MG63 (cell line): ENCODE measurements around the gene SRMS. TPM values are rescaled to one million over a fixed set of nuclear protein-coding genes. Genes with fewer than 3 reads are reported as not detected.
"Not testable (repeated sequence)": the region's sequence is repeated elsewhere in the genome, so short reads cannot be mapped to it uniquely, and the experiment has no call there.

Experiments used
- DNase-seq: peaks from one replicate; pipeline ENCODE4 v3.0.0-alpha.2; 2020
- H3K27me3 ChIP-seq: fragments of 250-450 bp; sonication (Bioruptor Pico); 2 replicates; pipeline ENCODE4 v1.5.1; 2020; ENCODE audit warnings: mild to moderate bottlenecking, moderate library complexity
- H3K36me3 ChIP-seq: fragments of 250-450 bp; sonication (Bioruptor Pico); 2 replicates; pipeline ENCODE4 v1.5.1; 2020; ENCODE audit warnings: mild to moderate bottlenecking, moderate library complexity
- H3K4me3 ChIP-seq: fragments of 250-450 bp; sonication (Bioruptor Pico); 2 replicates; pipeline ENCODE4 v1.5.1; 2020; ENCODE audit warnings: mild to moderate bottlenecking, moderate library complexity
- H3K9me3 ChIP-seq: fragments of 250-450 bp; sonication (Bioruptor Pico); 2 replicates; pipeline ENCODE4 v1.5.1; 2020; ENCODE audit warnings: mild to moderate bottlenecking, moderate library complexity
- total RNA-seq: library from RNA; depleted of rRNA; stranded (reverse); fragments of >200 nt; shearing (Covaris generic); gene quantifications from 2 replicates; pipeline ENCODE4 v1.2.3, GENCODE V29; 2014; ENCODE audit warnings: low replicate concordance

SRMS gene
- total RNA-seq, 1 experiment from 2014 or later, result not detected

GRCh38 chr20:63522981-63523611, 24.5 kb downstream of the SRMS start:
- Histone ChIP-seq H3K27me3 (no peaks in the 10 kb centered on the region; the same call in 1 of the 2 replicates), H3K4me3 (no peak overlapping the region), H3K9me3 (no peaks in the 10 kb centered on the region), H3K36me3 (peaks cover 25% of the 10 kb centered on the region)
- no peak for DNase-seq

DNA sequence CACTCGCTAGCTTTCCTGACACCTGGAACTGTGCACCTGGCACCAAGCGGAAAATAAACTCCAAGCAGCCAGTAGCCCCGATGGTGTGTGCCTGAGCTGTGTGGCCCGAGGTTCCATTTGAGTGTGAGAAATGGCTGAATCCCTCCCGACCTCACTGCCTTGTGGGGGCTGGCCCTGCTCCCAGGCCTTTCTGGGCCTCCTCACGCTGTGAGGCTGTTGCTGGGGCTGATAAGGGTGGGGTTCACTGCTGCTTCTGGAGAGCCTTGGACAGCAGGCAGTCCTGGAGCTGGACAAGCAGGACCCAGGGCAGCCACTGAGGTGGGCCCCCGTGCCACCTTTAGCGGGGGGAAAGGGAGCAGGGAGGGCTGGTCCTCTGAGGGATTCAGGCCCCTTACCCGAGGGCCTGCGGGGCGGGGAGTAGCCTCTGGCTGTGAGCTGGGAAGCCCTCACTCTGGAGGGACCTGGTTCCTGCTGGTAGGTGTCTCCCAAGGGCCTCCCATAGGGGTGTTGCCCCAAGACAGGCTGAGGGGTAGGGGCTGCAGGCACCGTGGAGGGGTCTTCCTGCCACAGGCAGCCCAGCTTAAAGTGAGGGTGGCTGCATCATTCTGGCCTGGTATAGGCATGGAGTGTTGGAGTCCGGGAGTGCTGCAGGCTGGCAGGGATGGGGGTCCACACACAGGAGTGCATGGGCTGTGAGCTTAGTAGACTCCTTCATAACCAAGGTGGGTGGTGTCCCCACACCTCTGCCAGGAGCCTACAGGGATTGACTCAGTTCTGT, 25.3 kb downstream of the SRMS start:
- Histone ChIP-seq H3K36me3 (peaks cover 25% of the 10 kb centered on the region), H3K9me3 (no peaks in the 10 kb centered on the region), H3K27me3 (no peaks in the 10 kb centered on the region; the same call in 1 of the 2 replicates), H3K4me3 (no peak overlapping the region)
- no peak for DNase-seq

DNA sequence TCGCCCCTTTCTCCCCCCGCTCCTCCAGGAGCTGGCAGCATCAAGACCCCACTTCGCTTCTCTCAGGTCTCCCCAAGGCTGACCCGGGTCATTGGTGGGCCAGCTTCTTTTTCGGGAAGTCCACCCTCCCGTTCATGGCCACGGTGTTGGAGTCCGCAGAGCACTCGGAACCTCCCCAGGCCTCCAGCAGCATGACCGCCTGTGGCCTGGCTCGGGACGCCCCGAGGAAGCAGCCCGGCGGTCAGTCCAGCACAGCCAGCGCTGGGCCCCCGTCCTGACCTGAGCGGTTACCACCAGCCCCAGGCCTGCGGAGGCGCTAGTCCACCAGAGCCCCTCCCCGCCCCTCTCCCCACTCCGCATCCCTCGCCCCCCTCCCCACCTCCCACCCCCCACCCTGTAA, 25.9 kb downstream of the SRMS start:
- DNase-seq, result no peak
- peak overlapping the region; percentile 95 for H3K4me3 ChIP-seq
- peaks cover 3% of the 10 kb centered on the region for H3K27me3 ChIP-seq
- H3K36me3 ChIP-seq, result peaks cover 25% of the 10 kb centered on the region
- no peaks in the 10 kb centered on the region for H3K9me3 ChIP-seq

DNA sequence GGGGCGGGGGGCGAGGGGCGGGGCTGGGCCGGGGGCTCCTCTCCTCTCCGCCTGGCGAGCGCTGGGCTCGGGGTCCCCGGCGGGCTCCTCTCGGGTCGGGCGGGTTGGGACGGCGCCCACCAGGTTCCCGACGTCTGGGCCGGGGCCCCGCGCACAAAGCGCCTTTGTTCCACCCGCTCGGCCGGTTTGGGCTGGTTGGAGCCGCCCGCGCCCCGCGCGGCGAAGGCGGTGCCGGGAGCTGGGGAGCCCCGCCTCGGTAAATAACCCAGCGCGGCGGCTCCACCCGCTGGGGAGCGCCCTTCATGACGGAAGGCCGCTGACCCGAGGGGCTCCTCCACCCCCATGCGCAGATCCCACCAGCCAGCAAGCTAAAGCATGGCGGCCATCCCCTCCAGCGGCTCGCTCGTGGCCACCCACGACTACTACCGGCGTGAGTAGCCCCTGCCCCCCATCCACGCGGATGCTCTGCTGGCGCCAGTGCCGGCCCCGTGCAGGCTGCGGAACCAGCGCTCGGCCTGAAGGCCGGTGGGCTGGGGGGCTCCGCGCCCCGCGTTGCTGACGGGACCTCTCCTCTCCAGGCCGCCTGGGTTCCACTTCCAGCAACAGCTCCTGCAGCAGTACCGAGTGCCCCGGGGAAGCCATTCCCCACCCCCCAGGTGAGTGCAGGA, 26.5 kb downstream of the SRMS start:
- H3K27me3 ChIP-seq, result peaks cover 3% of the 10 kb centered on the region
- peak; percentile 71 for DNase-seq

GRCh38 chr20:63520504-63520933, 27.0 kb downstream of the SRMS start, which contains the start of gene PPDPF:
Gene PPDPF, plus strand, starts transcription at chr20:63520765. Its CDS starts 544 bp downstream, at chr20:63521309.
- Histone ChIP-seq H3K36me3 (peaks cover 25% of the 10 kb centered on the region), H3K4me3 (peak within 1 kb of the TSS; percentile 95), H3K9me3 (no peaks in the 10 kb centered on the region), H3K27me3 (peaks cover 3% of the 10 kb centered on the region)
- peak; percentile 73 for DNase-seq

More for the DNA sequence above, 26.5 kb downstream of the SRMS start:
- Histone ChIP-seq H3K9me3 (no peaks in the 10 kb centered on the region), H3K4me3 (peak overlapping the region; percentile 95), H3K36me3 (peaks cover 25% of the 10 kb centered on the region)

- Histone ChIP-seq H3K4me3 (peak overlapping the region; percentile 95), H3K27me3 (peaks cover 3% of the 10 kb centered on the region), H3K9me3 (no peaks in the 10 kb centered on the region), H3K36me3 (peaks cover 25% of the 10 kb centered on the region)
- peak; percentile 73 for DNase-seq
These were observed 27.7 kb downstream of the SRMS start for GRCh38 chr20:63519668-63520503.

DNA sequence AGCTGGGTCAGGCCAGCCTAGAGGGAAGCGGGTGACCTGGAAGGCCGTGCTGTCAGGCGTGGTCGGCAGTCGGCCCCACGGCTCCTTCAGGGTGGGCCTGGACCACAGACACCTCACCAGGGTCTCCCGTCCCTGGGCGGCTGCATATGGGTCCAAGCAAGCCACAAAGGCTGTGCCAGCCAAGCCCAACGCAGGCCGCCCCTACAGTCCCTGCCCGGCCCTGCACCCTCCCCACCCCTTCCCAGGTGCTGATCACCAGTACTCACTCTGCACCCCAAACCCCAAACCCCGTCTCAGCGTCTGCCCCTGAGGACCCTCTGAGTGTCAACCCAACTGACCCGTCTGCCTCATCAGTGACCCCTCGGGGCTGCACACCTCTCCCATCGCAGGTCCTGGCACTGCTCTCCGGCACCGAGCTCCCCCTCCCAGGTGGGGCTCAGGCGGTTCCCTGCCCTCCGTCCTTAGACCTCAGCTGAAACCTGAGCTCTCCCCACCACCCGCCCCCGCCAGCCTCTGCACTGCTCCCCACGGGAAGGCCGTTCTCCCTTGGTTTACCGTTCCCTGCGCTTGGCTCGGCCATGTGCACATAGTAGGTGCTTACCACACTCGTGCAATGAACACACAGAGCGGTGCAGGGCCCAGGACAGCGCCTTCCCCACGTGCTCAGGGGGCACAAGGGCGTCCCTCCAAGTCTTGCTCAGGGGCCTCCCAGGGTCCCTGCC, 28.4 kb downstream of the SRMS start:
- no peak overlapping the region; the same call in 1 of the 2 replicates for H3K4me3 ChIP-seq
- peaks cover 25% of the 10 kb centered on the region for H3K36me3 ChIP-seq
- peaks cover 3% of the 10 kb centered on the region for H3K27me3 ChIP-seq
- no peaks in the 10 kb centered on the region for H3K9me3 ChIP-seq
- DNase-seq, result no peak

DNA sequence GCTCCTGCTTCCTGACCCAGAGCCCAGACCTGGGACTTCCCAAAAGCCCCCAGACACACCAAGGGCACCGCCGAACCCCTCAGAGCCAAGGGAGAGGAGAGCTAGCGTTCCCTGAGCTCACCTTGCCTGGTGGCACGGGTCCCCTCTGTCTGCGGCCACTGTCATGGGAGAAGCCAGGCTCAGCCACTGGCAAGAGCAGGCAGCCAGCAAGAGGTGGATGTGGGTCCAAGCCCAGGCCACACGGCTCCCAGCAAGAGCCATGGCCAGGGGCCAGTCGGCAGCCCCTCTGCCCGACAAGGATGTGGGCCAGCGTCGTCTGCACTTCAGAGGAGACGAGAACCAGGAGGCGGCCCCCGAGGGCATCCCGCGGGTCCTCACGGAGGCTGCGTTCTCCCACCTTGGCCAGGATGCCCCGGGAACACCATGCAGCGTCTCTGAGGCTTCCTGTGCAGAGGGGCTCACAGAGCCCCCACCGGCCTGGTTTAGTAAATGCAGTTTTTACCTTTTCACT, 29.1 kb downstream of the SRMS start:
- Histone ChIP-seq H3K27me3 (peaks cover 3% of the 10 kb centered on the region), H3K36me3 (peaks cover 19% of the 10 kb centered on the region), H3K4me3 (no peak overlapping the region), H3K9me3 (no peaks in the 10 kb centered on the region)
- DNase-seq, result no peak

- no peaks in the 10 kb centered on the region for H3K9me3 ChIP-seq
- peaks cover 14% of the 10 kb centered on the region for H3K36me3 ChIP-seq
- DNase-seq, result no peak
- no peak overlapping the region for H3K4me3 ChIP-seq
- H3K27me3 ChIP-seq, result peaks cover 8% of the 10 kb centered on the region
These were observed 29.9 kb downstream of the SRMS start for GRCh38 chr20:63517376-63518309.

DNA sequence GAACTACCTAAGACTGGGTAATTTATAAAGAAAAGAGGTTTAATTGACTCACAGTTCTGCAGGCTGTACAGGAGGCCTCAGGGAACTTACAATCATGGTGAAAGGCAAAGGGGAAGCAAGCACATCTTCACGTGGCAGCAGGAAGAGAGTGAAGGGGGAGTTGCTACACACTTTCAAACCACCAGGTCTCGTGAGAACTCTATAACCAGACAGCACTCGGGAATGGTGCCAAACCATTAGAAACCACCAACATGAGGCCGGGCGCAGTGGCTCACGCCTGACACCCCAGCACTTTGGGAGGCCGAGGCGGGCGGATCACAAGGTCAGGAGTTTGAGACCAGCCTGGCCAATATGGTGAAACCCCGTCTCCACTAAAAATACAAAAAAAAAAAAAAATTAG, 33.0 kb downstream of the SRMS start:
- H3K9me3 ChIP-seq, H3K4me3 ChIP-seq, H3K36me3 ChIP-seq, DNase-seq: not testable (repeated sequence)
- H3K27me3 ChIP-seq, result peaks cover 21% of the 10 kb centered on the region

DNA sequence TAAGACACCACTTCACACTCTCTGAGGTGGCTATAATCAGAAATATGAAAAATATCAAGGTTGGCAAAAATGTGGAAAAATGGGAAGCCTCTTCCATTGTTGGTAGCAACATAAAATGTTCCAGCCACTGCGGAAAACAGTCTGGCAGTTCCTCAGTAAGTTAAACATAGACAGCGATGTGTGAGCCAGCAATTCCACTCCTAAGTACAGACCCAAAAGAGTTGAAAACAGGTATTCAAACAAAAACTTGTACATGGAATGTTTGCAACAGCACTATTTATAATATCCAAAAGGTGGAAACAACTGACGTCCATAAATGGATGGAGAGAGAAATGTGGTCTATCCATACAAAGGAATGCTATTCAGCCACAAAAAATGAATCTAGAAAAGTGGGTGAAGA, 34.3 kb downstream of the SRMS start:
- Histone ChIP-seq H3K4me3 (no peak overlapping the region), H3K27me3 (peaks cover 24% of the 10 kb centered on the region), H3K9me3 (no peaks in the 10 kb centered on the region), H3K36me3 (no peaks in the 10 kb centered on the region)
- DNase-seq, result no peak

DNA sequence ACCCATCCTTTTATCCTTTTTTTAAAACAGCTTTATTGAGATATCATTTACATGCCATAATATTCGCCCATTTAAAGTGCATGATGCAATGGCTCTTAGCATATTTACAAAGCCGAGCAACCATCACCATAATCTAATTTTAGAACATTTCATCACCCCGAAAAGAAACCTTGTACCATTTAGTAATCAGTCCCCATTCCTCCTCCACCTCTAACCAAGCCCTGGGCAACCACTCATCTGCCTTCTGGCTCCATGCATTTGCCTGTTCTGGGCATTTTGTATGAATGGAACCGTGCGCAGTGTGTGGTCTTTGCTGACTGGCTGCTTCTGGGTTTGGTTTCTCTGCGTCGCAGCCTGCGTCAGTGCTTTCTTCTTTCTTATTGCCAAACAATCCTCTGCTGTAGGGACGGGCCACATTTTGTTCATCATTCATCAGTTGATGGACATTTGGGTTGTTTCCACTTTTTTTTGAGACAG, 38.4 kb downstream of the SRMS start:
- H3K9me3 ChIP-seq, result peaks cover 4% of the 10 kb centered on the region
- H3K27me3 ChIP-seq, result peaks cover 21% of the 10 kb centered on the region
- no peak overlapping the region for H3K4me3 ChIP-seq
- no peak for DNase-seq
- H3K36me3 ChIP-seq, result no peaks in the 10 kb centered on the region

DNA sequence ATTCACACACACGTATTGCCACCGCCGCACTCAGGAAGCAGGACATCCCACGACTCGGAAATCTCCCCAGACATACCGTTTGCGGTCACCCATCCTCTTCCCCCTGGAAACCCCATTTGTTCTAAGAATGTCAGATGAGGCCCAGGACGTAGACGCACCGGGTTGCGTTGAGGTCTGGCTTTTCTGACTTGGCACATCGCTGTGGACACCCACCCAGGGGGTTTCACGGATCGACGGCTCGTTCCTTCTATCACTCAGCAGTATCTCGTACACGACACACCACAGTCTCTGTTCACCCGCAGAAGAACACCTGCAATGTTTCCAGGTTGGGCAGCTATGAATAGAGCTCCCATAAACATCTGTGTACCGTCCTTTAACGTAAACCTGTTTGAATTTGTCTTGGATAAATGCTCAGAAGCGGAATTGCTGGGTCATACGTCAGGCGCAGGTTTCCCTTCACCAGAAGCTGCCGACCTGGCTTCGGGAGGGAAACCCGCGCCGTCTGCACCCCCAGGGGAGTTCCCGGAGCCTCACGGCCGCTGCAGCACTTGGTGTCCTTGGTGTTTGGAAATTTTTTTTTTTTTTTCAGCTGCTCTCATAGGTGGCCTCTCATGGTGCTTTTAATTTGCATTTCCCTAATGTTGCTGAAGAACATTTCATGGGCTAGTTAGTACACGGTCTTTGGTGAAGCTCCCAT, 39.3 kb downstream of the SRMS start:
- Histone ChIP-seq H3K4me3 (no peak overlapping the region), H3K27me3 (peaks cover 21% of the 10 kb centered on the region), H3K36me3 (no peaks in the 10 kb centered on the region), H3K9me3 (peaks cover 4% of the 10 kb centered on the region)
- no peak for DNase-seq

DNA sequence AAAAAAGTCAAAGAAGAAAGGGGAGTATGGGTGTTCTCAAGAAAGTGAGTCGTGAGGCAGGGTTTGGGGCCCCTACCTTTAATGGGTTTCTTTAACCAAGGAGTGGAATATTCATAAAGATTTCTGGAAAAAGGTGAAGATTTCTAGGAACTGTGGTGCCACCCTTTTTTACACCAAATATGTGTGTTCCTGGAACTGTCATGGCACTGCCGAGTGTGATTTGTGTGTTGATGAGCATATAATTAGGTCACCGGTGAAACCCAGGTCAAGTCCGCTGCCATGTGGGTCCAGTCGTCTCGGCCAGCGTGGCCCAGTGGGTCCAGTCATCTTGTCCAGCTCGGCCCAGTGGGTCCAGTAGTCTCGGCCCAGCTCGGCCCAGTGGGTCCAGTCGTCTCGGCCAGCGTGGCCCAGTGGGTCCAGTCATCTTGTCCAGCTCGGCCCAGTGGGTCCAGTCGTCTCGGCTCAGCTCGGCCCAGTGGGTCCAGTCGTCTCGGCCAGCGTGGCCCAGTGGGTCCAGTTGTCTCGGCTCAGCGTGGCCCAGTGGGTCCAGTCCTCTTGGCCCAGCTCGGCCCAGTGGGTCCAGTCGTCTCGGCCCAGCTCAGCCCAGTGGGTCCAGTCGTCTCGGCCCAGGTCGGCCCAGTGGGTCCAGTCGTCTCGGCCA, 40.3 kb downstream of the SRMS start:
- DNase-seq, result no peak
- no peak overlapping the region for H3K4me3 ChIP-seq
- H3K36me3 ChIP-seq, result no peaks in the 10 kb centered on the region
- peaks cover 4% of the 10 kb centered on the region for H3K9me3 ChIP-seq
- peaks cover 14% of the 10 kb centered on the region for H3K27me3 ChIP-seq
